ENCODE measurements around the gene DES.
"Not testable (repeated sequence)": the region's sequence is repeated elsewhere in the genome, so short reads cannot be mapped to it uniquely, and the experiment has no call there.

- TF ChIP-seq POLR2A, CTCF (IDR thresholded peaks at IDR 0.05): not testable (repeated sequence)
These were observed 10.8 kb upstream of the DES start for GRCh38 chr2:219407343-219407742.

Data from body of pancreas (tissue), 4 donors.